Activated CD4-positive, alpha-beta memory T cell treated with anti-CD3 and anti-CD28 coated beads for 36 hours (primary cell): ENCODE measurements around the gene GPANK1. TPM values are rescaled to one million over a fixed set of nuclear protein-coding genes. Genes with fewer than 3 reads are reported as not detected.

Source experiments
- microRNA-seq: library from miRNA; unstranded; fragments of <30 nt; microRNA quantifications from one replicate; pipeline ENCODE4 v1.2.0, GENCODE V29; 2022; ENCODE audit warnings: borderline number of aligned reads, borderline microRNAs expressed, borderline replicate concordance
- total RNA-seq, 2 experiments: library from RNA; stranded (reverse); gene quantifications; one replicate each; pipeline ENCODE4 v1.2.3, GENCODE V29; 2021

Gene GPANK1
- total RNA-seq, 2 experiments from 2014 or later: 31.6 to 32.3 TPM

Small RNAs within 50 kb of the gene (microRNA-seq; reads per million reads assigned to microRNA genes)
- gene MIR4646 (not detected), gene MIR6832 (not detected)

Other genes with a start within 250 kb of the GPANK1 start
- gene MICB, start 166.9 kb downstream of the GPANK1 start, total RNA-seq: 10 to 100 TPM; 21.1 to 23.2 TPM
- gene MCCD1, start 136.0 kb downstream of the GPANK1 start, total RNA-seq: not detected
- 100 to 1,000 TPM; 538 to 547 TPM for gene DDX39B, start 123.0 kb downstream of the GPANK1 start, total RNA-seq
- gene ATP6V1G2, start 118.4 kb downstream of the GPANK1 start, total RNA-seq: 1 to 10 TPM; 1.4 to 1.6 TPM
- gene NFKBIL1, start 117.4 kb downstream of the GPANK1 start, total RNA-seq: 10 to 100 TPM; 18.5 to 21.5 TPM
- gene LTA, start 92.7 kb downstream of the GPANK1 start, total RNA-seq: 100 to 1,000 TPM; 696 to 733 TPM
- 100 to 1,000 TPM; 165 to 167 TPM for gene TNF, start 89.4 kb downstream of the GPANK1 start, total RNA-seq
- 100 to 1,000 TPM; 161 to 164 TPM for gene LTB, start 82.6 kb downstream of the GPANK1 start, total RNA-seq
- gene LST1, start 78.7 kb downstream of the GPANK1 start, total RNA-seq: 10 to 100 TPM; 15.7 to 16.9 TPM
- gene NCR3, start 72.0 kb downstream of the GPANK1 start, total RNA-seq: 10 to 100 TPM; 11.7 to 12.2 TPM
- 10 to 100 TPM; 26.1 to 29.0 TPM for gene AIF1, start 49.8 kb downstream of the GPANK1 start, total RNA-seq
- gene PRRC2A, start 44.3 kb downstream of the GPANK1 start, total RNA-seq: 100 to 1,000 TPM; 246 to 257 TPM
- 100 to 1,000 TPM; 351 to 354 TPM for gene BAG6, start 12.3 kb downstream of the GPANK1 start, total RNA-seq
- 1 to 10 TPM; 2.9 to 3.1 TPM for gene APOM, start 9.1 kb downstream of the GPANK1 start, total RNA-seq
- 10 to 100 TPM; 15.8 to 16.9 TPM for gene C6orf47, start 4.2 kb downstream of the GPANK1 start, total RNA-seq
- gene CSNK2B, start 1.1 kb upstream of the GPANK1 start, total RNA-seq: 100 to 1,000 TPM; 227 to 234 TPM
- gene LY6G5B, start 5.0 kb upstream of the GPANK1 start, total RNA-seq: 10 to 100 TPM in 1 of 2 experiments, 1 to 10 TPM in 1; 9.2 to 11.6 TPM
- 1 to 10 TPM; 1.4 to 1.8 TPM for gene LY6G5C, start 16.1 kb upstream of the GPANK1 start, total RNA-seq
- gene ABHD16A, start 38.3 kb upstream of the GPANK1 start, total RNA-seq: 10 to 100 TPM; 29.1 to 29.6 TPM
- not detected for gene LY6G6F, start 41.9 kb upstream of the GPANK1 start, total RNA-seq
- gene LY6G6D, start 50.4 kb upstream of the GPANK1 start, total RNA-seq: not detected
- gene LY6G6C, start 56.7 kb upstream of the GPANK1 start, total RNA-seq: not detected
- not detected for gene MPIG6B, start 58.4 kb upstream of the GPANK1 start, total RNA-seq
- 1 to 10 TPM; 6.2 to 6.6 TPM for gene DDAH2, start 64.3 kb upstream of the GPANK1 start, total RNA-seq
- gene CLIC1, start 71.5 kb upstream of the GPANK1 start, total RNA-seq: 100 to 1,000 TPM; 430 to 442 TPM
- gene MSH5, start 75.0 kb upstream of the GPANK1 start, total RNA-seq: 10 to 100 TPM; 80.9 to 83.8 TPM
- gene SAPCD1, start 97.7 kb upstream of the GPANK1 start, total RNA-seq: 10 to 100 TPM; 11.3 to 13.2 TPM
- 1 to 10 TPM; 2.0 to 2.1 TPM for gene VWA7, start 112.3 kb upstream of the GPANK1 start, total RNA-seq
- 100 to 1,000 TPM; 141 to 153 TPM for gene VARS1, start 130.8 kb upstream of the GPANK1 start, total RNA-seq
- 100 to 1,000 TPM; 142 to 143 TPM for gene LSM2, start 142.0 kb upstream of the GPANK1 start, total RNA-seq
- 1 to 10 TPM; 2.0 TPM for gene HSPA1L, start 150.3 kb upstream of the GPANK1 start, total RNA-seq
- 10 to 100 TPM; 68.5 to 69.9 TPM for gene HSPA1A, start 150.5 kb upstream of the GPANK1 start, total RNA-seq
- 10 to 100 TPM; 59.5 to 62.3 TPM for gene HSPA1B, start 162.7 kb upstream of the GPANK1 start, total RNA-seq
- 10 to 100 TPM; 13.0 to 13.4 TPM for gene NEU1, start 197.8 kb upstream of the GPANK1 start, total RNA-seq
- gene SLC44A4, start 214.0 kb upstream of the GPANK1 start, total RNA-seq: under 1 TPM in 1 of 2 experiments, not detected in 1; 0.17 TPM
- 10 to 100 TPM; 45.5 to 46.0 TPM for gene EHMT2, start 232.7 kb upstream of the GPANK1 start, total RNA-seq
- 1 to 10 TPM; 1.8 to 2.0 TPM for gene ZBTB12, start 237.1 kb upstream of the GPANK1 start, total RNA-seq